ENCODE data around the gene DCP1A.

- no peak for TF ChIP-seq CTCF (IDR thresholded peaks at IDR 0.05; ENCODE audit: extremely low read depth in 1 of 2, insufficient read depth in 1 of 2, low read depth in 1 of 2, low read length in 2 of 2)
- TF ChIP-seq MYC (IDR thresholded peaks at IDR 0.05; ENCODE audit: low read depth, low read length) = no peak
- no peak for TF ChIP-seq POLR2A (IDR thresholded peaks at IDR 0.05; ENCODE audit: low read depth, low read length)
- TF ChIP-seq JUN (IDR thresholded peaks at IDR 0.05; ENCODE audit: borderline replicate concordance, insufficient read depth, insufficient read length, low read depth) = no peak
- no peak for TF ChIP-seq EZH2 (IDR thresholded peaks at IDR 0.05; ENCODE audit: borderline replicate concordance, low read depth, low read length, severe bottlenecking)
- no peak for TF ChIP-seq POLR2AphosphoS5 (IDR thresholded peaks at IDR 0.05; ENCODE audit: insufficient read depth, low read depth, low read length)
- TF ChIP-seq FOS (IDR thresholded peaks at IDR 0.05; ENCODE audit: borderline replicate concordance, insufficient read depth, low read length) = no peak
- TF ChIP-seq MAX (IDR thresholded peaks at IDR 0.05; ENCODE audit: insufficient read depth, insufficient read length) = no peak
Measured at GRCh38 chr3:53257465-53257864, 89.9 kb downstream of the DCP1A start.

All from endothelial cell of umbilical vein (primary cell).